ENCODE data around the gene NUP155. TPM values are rescaled to one million over a fixed set of nuclear protein-coding genes. Genes with fewer than 3 reads are reported as not detected.

NUP155 gene
- total RNA-seq, 1 donor, result 25.0 TPM

Small RNA genes within 50 kb of the gene (small RNA-seq; reads per million reads assigned to genes)
- gene RNU7-75P, result not detected

Other genes starting within 250 kb of the NUP155 start
- 52.1 and 54.2 TPM in 2 replicates for gene CPLANE1, start 121.7 kb downstream of the NUP155 start, total RNA-seq
- 32.2 and 37.7 TPM in 2 replicates for gene WDR70, start 8.2 kb upstream of the NUP155 start, total RNA-seq